CD4-positive, alpha-beta memory T cell (primary cell): ENCODE data around the gene RNU6-9. TPM values are rescaled to one million over a fixed set of nuclear protein-coding genes. Genes with fewer than 3 reads are reported as not detected.
A peak's percentile ranks its signal among the peaks of the same experiment; 100 is the strongest.

Experiments
- CTCF ChIA-PET: fragments of 350-600 bp; sonication (Branson Sonifier 250); formaldehyde crosslinking; loops from one replicate; lab custom pipeline; 2021; ENCODE audit warnings: inconsistent platforms; ENCODE audit not compliant: partially characterized antibody; lab: Charles Lee
- POLR2A ChIA-PET: fragments of 350-600 bp; sonication (Branson Sonifier 250); formaldehyde crosslinking; loops from one replicate; lab custom pipeline; 2021; ENCODE audit not compliant: partially characterized antibody; lab: Charles Lee
- DNase-seq, 5 donors: peaks; one replicate each; pipeline versions ENCODE4 v3.0.0 to v3.0.0-alpha.2; 2020 to 2022; ENCODE audit warnings: mixed read lengths in 1 of 5
- H3K27ac ChIP-seq: one replicate; pipeline ENCODE4 v1.7.0; 2013; ENCODE audit warnings: low read depth, low read length
- H3K27me3 ChIP-seq: 2 replicates; pipeline ENCODE4 v1.7.0; 2013; ENCODE audit warnings: mild to moderate bottlenecking, low read length, moderate library complexity; ENCODE audit not compliant: insufficient read depth
- H3K36me3 ChIP-seq: 2 replicates; pipeline ENCODE4 v1.7.0; 2013; ENCODE audit warnings: mild to moderate bottlenecking, low read length, moderate library complexity; ENCODE audit not compliant: insufficient read depth
- H3K4me1 ChIP-seq: 2 replicates; pipeline ENCODE4 v1.7.0; 2013; ENCODE audit warnings: mild to moderate bottlenecking, low read length, moderate library complexity; ENCODE audit not compliant: insufficient read depth
- H3K4me3 ChIP-seq, 2 donors: one replicate each; pipeline ENCODE4 v1.7.0; 2013; ENCODE audit warnings: low read length in 2 of 2, mild to moderate bottlenecking in 1 of 2
- H3K9me3 ChIP-seq, 2 donors: one replicate each; pipeline ENCODE4 v1.7.0; 2013; ENCODE audit warnings: low read length in 2 of 2, control low read depth in 1 of 2; ENCODE audit not compliant: control insufficient read depth in 1 of 2
- H3K27ac Mint-ChIP-seq, 7 donors: one replicate each; pipeline ENCODE4 v1.8.0; 2020 to 2021; ENCODE audit warnings: mixed read lengths in 7 of 7, mild to moderate bottlenecking in 6 of 7, inconsistent platforms in 3 of 7, moderate library complexity in 3 of 7
- H3K27me3 Mint-ChIP-seq, 2 donors: one replicate each; pipeline ENCODE4 v1.8.0; 2020 to 2021; ENCODE audit warnings: mixed read lengths in 2 of 2
- H3K36me3 Mint-ChIP-seq, 2 donors: one replicate each; pipeline ENCODE4 v1.8.0; 2020 to 2021; ENCODE audit warnings: mixed read lengths in 2 of 2, inconsistent platforms in 1 of 2, mild to moderate bottlenecking in 1 of 2
- H3K4me1 Mint-ChIP-seq, 4 donors: one replicate each; pipeline ENCODE4 v1.8.0; 2020 to 2021; ENCODE audit warnings: mixed read lengths in 4 of 4, mild to moderate bottlenecking in 1 of 4
- H3K4me3 Mint-ChIP-seq, 8 donors: one replicate each; pipeline ENCODE4 v1.8.0; 2020 to 2021; ENCODE audit warnings: mixed read lengths in 8 of 8, mild to moderate bottlenecking in 7 of 8, moderate library complexity in 6 of 8, inconsistent platforms in 3 of 8
- H3K9me3 Mint-ChIP-seq, 8 donors: one replicate each; pipeline ENCODE4 v1.8.0; 2020 to 2021; ENCODE audit warnings: mixed read lengths in 8 of 8, mild to moderate bottlenecking in 5 of 8, inconsistent platforms in 3 of 8, moderate library complexity in 1 of 8
- intact Hi-C: fragments of 100-400 bp; cut with micrococcal nuclease; formaldehyde crosslinking; loops from one replicate; pipeline ENCODE4 v1.15.1; 2023
- polyA plus RNA-seq, 2 donors: library from polyadenylated mRNA; unstranded; fragments of 300-500 nt; fragmentation: Illumina TruSeq; gene quantifications; one replicate each; pipeline ENCODE4 v1.2.3, GENCODE V29; 2021
- total RNA-seq, 2 experiments: library from RNA; stranded (reverse); gene quantifications; one replicate each; pipeline ENCODE4 v1.2.3, GENCODE V29; 2021

Gene RNU6-9
- total and polyA plus RNA-seq, 4 experiments from 2014 or later = not detected

DNA sequence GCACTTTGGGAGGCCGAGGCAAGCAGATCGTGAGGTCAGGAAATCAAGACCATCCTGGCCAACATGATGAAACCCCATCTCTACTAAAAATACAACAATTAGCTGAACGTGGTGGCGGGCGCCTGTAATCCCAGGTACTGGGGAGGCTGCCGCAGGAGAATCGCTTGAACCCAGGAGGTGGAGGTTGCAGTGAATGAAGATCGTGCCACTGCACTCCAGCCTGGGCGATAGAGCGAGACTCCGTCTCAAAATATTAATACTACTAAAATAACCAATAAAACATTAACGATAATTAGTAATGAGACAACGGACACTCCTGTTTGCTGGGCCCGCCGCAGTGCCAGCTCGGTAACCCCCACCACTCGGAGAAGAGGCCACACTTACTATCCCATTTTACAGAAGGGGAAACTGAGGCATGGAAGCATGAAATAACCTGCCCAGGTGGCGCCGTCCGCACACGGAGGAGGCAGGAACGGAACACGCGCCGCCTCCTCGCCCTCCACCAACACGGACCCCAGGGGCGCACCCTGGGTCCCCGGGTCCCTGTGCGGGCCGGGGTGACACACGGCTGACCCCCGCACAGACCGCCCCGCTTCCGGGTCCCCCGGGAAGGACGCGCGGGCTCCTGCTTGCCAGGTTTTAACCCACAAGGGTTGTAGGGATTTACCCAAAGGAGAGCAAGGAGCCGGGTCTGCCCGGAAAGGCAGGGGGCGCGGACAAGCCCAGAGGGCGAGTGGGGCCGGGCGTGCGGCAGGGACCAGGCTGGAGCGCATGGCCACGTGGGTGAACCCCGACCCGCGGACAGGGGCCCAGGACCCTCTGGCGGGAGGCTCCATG lies 18.1 kb downstream of the RNU6-9 start:
- H3K36me3 Mint-ChIP-seq = peaks cover 14 to 15% of the 10 kb centered on the region in 2 donors
- no peak for DNase-seq
- ChIA-PET POLR2A (interaction anchor here (6.7 to 7.9 kb wide), 3 partner anchors 8 to 48 kb away, joined by 52 to 252 read pairs (median 60); partner anchors contain the start of genes MED16 and RNU6-9), CTCF (no interaction called here)
- Histone ChIP-seq H3K4me1 (peaks cover 61% of the 10 kb centered on the region), H3K27ac (peak overlapping the region; percentile 38), H3K27me3 (no peaks in the 10 kb centered on the region), H3K36me3 (no peaks in the 10 kb centered on the region), H3K4me3 (no peak overlapping the region), H3K9me3 (no peaks in the 10 kb centered on the region)
- peak overlapping the region; percentile 77 to 88 (median 82) for H3K4me3 Mint-ChIP-seq
- intact Hi-C loops = no loop called here
- H3K27me3 Mint-ChIP-seq = peaks cover 0 to 2% of the 10 kb centered on the region in 2 donors
- peak overlapping the region; percentile 93 to 100 (median 94) for H3K27ac Mint-ChIP-seq
- peaks cover 0 to 2% (median 0%) of the 10 kb centered on the region in 8 donors for H3K9me3 Mint-ChIP-seq
- H3K4me1 Mint-ChIP-seq = peaks cover 19 to 56% (median 39%) of the 10 kb centered on the region in 4 donors

DNA sequence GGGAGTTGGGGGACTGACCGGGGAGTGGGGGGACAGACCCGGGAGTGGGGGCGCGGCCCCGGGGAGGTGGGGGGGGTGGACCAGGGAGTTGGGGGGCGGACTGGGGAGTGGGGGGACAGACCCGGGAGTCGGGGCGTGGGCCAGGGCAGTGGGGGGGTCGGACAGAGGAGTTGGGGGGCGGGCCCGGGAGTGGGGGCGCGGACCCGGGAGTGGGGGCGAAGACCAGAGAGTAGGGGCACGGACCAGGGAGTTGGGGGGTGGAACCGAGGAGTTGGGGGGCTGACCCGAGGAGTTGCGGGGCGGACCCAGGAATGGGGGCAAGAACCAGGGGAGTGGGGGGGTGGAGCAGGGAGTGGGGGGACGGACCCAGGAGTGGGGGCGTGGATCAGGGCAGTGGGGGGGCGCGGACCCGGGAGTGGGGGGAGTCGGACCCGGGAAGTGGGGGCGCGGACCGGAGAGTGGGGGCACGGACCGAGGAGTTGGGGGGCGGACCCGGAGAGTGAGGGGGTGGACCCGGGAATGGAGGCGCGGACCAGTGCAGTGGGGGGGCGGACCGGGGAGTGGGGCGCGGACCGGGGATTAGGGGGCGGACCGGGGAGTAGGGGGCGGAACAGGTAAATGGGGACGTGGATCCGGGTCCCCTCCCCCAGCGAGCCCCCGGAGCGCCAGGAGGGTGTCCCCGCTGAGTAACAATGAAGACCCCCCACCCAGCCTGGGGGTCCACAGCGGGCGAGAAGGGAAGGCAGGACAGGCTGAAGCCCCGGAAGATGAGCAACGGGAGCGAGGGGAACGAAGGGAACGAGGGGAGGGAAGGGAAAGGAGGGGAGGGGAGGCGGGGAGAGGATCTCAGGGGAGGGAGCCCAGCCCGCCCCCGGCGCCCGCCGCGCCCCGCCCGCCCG lies 19.1 kb downstream of the RNU6-9 start:
- no peaks in the 10 kb centered on the region for H3K36me3 ChIP-seq
- DNase-seq = peak in 1 of 5 donors; percentile 52
- H3K9me3 ChIP-seq = no peaks in the 10 kb centered on the region
- H3K27ac ChIP-seq = peak overlapping the region; percentile 87
- intact Hi-C loops = no loop called here
- H3K9me3 Mint-ChIP-seq = peaks cover 0 to 2% (median 0%) of the 10 kb centered on the region in 8 donors
- H3K4me3 Mint-ChIP-seq = peak overlapping the region; percentile 77 to 90 (median 84)
- H3K27me3 ChIP-seq = no peaks in the 10 kb centered on the region
- H3K27ac Mint-ChIP-seq = peak overlapping the region; percentile 60 to 95 (median 79)
- H3K36me3 Mint-ChIP-seq = peaks cover 11 to 13% of the 10 kb centered on the region in 2 donors
- CTCF ChIA-PET = interaction anchor here (4.4 kb wide), 1 partner anchor 49 kb away, joined by 27 read pairs; no protein-coding TSS in a partner anchor
- POLR2A ChIA-PET = interaction anchor here (1.0 to 6.7 kb wide), 7 partner anchors 7 to 357 kb away, joined by 3 to 52 read pairs (median 10); partner anchors contain the start of genes CIRBP, MED16, RNU6-2 and RNU6-9
- H3K4me1 Mint-ChIP-seq = peaks cover 15 to 46% (median 31%) of the 10 kb centered on the region in 4 donors
- peaks cover 57% of the 10 kb centered on the region for H3K4me1 ChIP-seq
- peak overlapping the region; percentile 29 to 58 for H3K4me3 ChIP-seq
- H3K27me3 Mint-ChIP-seq = peaks cover 0 to 2% of the 10 kb centered on the region in 2 donors

DNA sequence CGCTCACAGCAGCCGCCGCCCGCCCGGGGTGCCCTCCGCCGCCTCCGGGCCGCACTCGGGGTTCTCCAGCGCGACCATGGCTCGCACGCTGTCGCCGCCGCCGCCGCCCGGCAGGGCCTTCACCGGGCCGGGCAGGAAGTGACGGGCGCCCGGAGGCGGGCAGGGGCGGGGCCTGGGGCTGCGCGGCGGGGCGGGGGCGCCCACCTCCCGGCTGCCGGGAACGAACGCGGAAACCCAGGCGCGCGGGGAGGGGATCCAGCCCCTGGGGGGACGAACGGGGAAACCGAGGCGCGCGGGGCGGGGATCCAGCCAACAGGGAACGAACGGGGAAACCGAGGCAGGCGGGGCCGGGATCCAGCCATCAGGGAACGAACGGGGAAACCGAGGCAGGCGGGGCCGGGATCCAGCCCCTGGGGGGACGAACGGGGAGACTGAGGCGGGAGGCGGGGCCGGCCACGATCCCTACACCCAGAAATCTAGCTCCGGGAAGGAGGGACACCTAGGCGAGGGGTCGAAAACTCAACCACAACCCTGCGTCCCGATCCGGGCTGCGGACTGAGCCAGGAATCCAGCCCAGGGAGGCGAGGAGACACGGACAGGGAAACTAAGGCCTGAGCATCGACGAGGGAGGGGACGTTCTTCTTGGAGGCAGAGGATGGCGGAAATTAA lies 19.9 kb downstream of the RNU6-9 start, which contains the start of gene R3HDM4:
R3HDM4 (minus strand) TSS at position 140 of the 669 bp plus-strand sequence; CDS start at position 78, 62 bp downstream.
- intact Hi-C loops = no loop called here
- Mint-ChIP-seq H3K27ac (peak within 1 kb of the TSS; percentile 88 to 95 (median 93)), H3K4me3 (peak within 1 kb of the TSS; percentile 82 to 90 (median 86)), H3K27me3 (peaks cover 0 to 4% of the 10 kb centered on the region in 2 donors), H3K4me1 (peaks cover 13 to 42% (median 28%) of the 10 kb centered on the region in 4 donors), H3K9me3 (peaks cover 0 to 2% (median 0%) of the 10 kb centered on the region in 8 donors), H3K36me3 (peaks cover 11 to 14% of the 10 kb centered on the region in 2 donors)
- H3K9me3 ChIP-seq = no peaks in the 10 kb centered on the region
- peak within 1 kb of the TSS; percentile 94 for H3K27ac ChIP-seq
- peak; percentile 82 to 85 (median 85) for DNase-seq
- H3K4me1 ChIP-seq = peaks cover 57% of the 10 kb centered on the region
- H3K27me3 ChIP-seq = no peaks in the 10 kb centered on the region
- POLR2A ChIA-PET = interaction anchor here (0.6 to 4.4 kb wide), 9 partner anchors 14 to 356 kb away, joined by 3 to 28 read pairs (median 5); partner anchors contain the start of genes CFD, CIRBP, MED16 and RNU6-2
- CTCF ChIA-PET = interaction anchor here (1.1 to 4.4 kb wide), 3 partner anchors 49 to 162 kb away, joined by 3 to 27 read pairs (median 3); no protein-coding TSS in a partner anchor
- H3K4me3 ChIP-seq = peak within 1 kb of the TSS; percentile 58 to 69
- H3K36me3 ChIP-seq = no peaks in the 10 kb centered on the region

DNA sequence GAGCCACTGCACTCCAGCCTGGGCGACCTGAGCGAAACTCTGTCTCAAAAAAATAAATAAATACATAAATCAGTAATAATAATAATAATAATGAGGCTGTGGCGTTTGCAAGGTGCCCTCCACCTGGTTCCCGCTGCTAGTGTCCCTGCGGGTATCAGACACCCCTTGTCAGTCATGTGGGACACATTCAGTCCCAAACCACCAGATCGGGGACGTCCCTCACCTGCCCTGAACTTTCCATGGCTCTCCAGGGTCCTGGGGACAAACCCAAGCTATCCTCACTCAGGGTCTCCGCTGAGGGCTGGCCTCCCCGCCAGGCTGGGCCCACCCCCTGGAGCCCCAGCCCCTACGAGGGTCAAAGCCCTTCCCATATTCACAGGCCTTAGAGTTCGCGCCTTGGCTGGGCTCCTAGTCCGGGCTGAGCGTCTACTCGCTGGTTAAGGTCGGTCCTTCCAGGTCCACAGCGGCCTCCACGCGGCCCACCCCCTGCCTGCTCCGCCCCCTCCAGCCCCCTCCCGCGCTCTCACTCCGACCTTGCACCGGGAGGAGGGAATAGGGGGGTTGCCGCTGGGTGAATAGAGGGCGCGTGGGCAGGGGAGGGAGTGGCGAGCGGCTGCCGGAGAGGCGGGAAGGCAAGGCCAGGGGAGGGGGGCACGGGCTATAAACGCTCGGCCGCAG lies 23.5 kb downstream of the RNU6-9 start:
- Histone ChIP-seq H3K4me3 (peak overlapping the region in 1 of 2 donors; percentile 47), H3K27me3 (no peaks in the 10 kb centered on the region), H3K36me3 (no peaks in the 10 kb centered on the region), H3K4me1 (peaks cover 49% of the 10 kb centered on the region), H3K9me3 (no peaks in the 10 kb centered on the region), H3K27ac (no peak overlapping the region)
- no peak for DNase-seq
- CTCF ChIA-PET = interaction anchor here (1.1 to 4.4 kb wide), 5 partner anchors 23 to 67 kb away, joined by 3 to 27 read pairs (median 4); partner anchors contain the start of genes RNU6-9 and WDR18
- POLR2A ChIA-PET = interaction anchor here (1.7 to 7.6 kb wide), 4 partner anchors 14 to 58 kb away, joined by 3 to 86 read pairs (median 16); partner anchors contain the start of genes MED16 and RNU6-9
- Mint-ChIP-seq H3K27ac (peak overlapping the region in 1 of 7 donors; percentile 12), H3K9me3 (peaks cover 0 to 5% (median 0%) of the 10 kb centered on the region in 8 donors), H3K4me3 (peak overlapping the region in 7 of 8 donors; percentile 32 to 65 (median 61)), H3K4me1 (peaks cover 8 to 30% (median 16%) of the 10 kb centered on the region in 4 donors), H3K27me3 (peaks cover 0 to 6% of the 10 kb centered on the region in 2 donors), H3K36me3 (peaks cover 0 to 3% of the 10 kb centered on the region in 2 donors)
- intact Hi-C loops = no loop called here

DNA sequence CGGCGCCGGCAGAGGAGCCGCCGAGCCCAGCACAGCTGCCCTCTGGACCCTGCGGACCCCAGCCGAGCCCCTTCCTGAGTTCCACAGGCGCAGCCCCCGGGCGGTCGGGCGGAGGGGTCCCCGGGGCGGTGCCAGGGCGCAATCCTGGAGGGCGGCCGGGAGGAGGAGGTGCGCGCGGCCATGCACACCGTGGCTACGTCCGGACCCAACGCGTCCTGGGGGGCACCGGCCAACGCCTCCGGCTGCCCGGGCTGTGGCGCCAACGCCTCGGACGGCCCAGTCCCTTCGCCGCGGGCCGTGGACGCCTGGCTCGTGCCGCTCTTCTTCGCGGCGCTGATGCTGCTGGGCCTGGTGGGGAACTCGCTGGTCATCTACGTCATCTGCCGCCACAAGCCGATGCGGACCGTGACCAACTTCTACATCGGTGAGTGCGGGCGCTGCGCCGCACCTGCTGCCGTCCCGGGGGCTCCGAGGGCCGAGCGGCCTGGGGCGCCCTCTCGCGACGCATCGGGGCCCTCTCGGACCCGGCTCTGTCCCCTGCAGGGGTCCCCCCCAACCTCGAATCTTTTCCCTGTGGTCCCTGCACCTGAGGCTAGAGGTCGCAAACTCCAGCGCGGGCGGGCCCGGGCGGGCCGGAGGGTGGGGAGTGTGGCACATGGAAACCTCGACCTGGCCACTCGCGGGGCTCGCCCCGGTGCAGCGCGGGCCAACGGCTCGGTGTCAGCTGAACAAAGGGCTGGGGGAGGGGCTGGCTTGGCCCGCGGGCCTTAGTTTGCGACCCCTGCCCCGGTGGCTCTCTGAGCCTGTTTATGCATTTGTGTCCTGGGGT lies 24.3 kb downstream of the RNU6-9 start, which contains the start of gene KISS1R:
KISS1R (plus strand) TSS at position 11 of the 829 bp plus-strand sequence; CDS start at position 181, 170 bp downstream.
- Mint-ChIP-seq H3K9me3 (peaks cover 0 to 5% (median 0%) of the 10 kb centered on the region in 8 donors), H3K27me3 (peaks cover 0 to 6% of the 10 kb centered on the region in 2 donors), H3K36me3 (peaks cover 0 to 3% of the 10 kb centered on the region in 2 donors), H3K4me3 (peak within 1 kb of the TSS in 7 of 8 donors; percentile 69 to 91 (median 82)), H3K4me1 (peaks cover 11 to 33% (median 19%) of the 10 kb centered on the region in 4 donors), H3K27ac (peak within 1 kb of the TSS in 2 of 7 donors; percentile 42 to 79)
- peak in 1 of 5 donors; percentile 50 for DNase-seq
- intact Hi-C loops = no loop called here
- no peak within 1 kb of the TSS for H3K27ac ChIP-seq
- peak within 1 kb of the TSS in 1 of 2 donors; percentile 47 for H3K4me3 ChIP-seq
- no peaks in the 10 kb centered on the region for H3K27me3 ChIP-seq
- peaks cover 49% of the 10 kb centered on the region for H3K4me1 ChIP-seq
- no peaks in the 10 kb centered on the region for H3K36me3 ChIP-seq
- ChIA-PET POLR2A (interaction anchor here (1.7 to 7.9 kb wide), 7 partner anchors 9 to 66 kb away, joined by 4 to 88 read pairs (median 36); partner anchors contain the start of genes MED16, RNU6-9 and WDR18), CTCF (interaction anchor here (0.9 to 8.2 kb wide), 7 partner anchors 9 to 67 kb away, joined by 3 to 119 read pairs (median 3); partner anchors contain the start of genes MED16, RNU6-9 and WDR18)
- no peaks in the 10 kb centered on the region for H3K9me3 ChIP-seq
